ENCODE results near the gene PNMA3.

The PNMA3 gene

DNA sequence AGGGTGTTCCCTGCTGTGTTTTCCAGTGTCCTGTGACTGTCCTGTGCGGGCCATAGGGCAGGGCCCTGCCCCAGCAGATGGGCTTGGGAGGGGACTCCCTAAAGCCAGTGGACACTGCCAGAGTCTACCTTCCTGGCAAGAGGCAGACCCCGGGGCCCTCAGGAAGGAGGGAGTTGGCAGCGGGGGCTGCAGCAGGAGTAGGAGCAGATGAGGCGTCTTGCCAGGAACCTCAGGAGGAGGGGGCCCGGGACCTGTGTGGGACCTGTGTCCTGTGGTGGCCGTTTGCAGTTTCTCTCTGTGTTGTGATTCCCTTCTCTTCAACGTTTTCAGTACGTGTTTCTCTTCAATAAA lies 3.8 kb downstream of the PNMA3 start:
- no peaks in the 10 kb centered on the region for H3K36me3 ChIP-seq (ENCODE audit: control insufficient read depth in 2 of 2, insufficient read depth in 1 of 2, low read length in 2 of 2)
- no peaks in the 10 kb centered on the region for H3K4me1 ChIP-seq (ENCODE audit: control insufficient read depth, insufficient read depth, low read length)
- POLR2A ChIA-PET, result no interaction called here
- H3K9me3 ChIP-seq (ENCODE audit: control insufficient read depth, insufficient read depth, low read depth, low read length), result no peaks in the 10 kb centered on the region
- no peak overlapping the region for H3K4me3 ChIP-seq (ENCODE audit: low read depth, low read length)
- TF ChIP-seq, protein P1, sequence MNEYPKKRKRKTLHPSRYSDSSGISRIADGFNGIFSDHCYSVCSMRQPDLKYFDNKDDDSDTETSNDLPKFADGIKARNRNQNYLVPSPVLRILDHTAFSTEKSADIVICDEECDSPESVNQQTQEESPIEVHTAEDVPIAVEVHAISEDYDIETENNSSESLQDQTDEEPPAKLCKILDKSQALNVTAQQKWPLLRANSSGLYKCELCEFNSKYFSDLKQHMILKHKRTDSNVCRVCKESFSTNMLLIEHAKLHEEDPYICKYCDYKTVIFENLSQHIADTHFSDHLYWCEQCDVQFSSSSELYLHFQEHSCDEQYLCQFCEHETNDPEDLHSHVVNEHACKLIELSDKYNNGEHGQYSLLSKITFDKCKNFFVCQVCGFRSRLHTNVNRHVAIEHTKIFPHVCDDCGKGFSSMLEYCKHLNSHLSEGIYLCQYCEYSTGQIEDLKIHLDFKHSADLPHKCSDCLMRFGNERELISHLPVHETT (tag by site-specific recombination; IDR thresholded peaks at IDR 0.05), result no peak
- TF ChIP-seq ZNF404 (tag by site-specific recombination; IDR thresholded peaks at IDR 0.05), result no peak
- TF ChIP-seq, protein P2, sequence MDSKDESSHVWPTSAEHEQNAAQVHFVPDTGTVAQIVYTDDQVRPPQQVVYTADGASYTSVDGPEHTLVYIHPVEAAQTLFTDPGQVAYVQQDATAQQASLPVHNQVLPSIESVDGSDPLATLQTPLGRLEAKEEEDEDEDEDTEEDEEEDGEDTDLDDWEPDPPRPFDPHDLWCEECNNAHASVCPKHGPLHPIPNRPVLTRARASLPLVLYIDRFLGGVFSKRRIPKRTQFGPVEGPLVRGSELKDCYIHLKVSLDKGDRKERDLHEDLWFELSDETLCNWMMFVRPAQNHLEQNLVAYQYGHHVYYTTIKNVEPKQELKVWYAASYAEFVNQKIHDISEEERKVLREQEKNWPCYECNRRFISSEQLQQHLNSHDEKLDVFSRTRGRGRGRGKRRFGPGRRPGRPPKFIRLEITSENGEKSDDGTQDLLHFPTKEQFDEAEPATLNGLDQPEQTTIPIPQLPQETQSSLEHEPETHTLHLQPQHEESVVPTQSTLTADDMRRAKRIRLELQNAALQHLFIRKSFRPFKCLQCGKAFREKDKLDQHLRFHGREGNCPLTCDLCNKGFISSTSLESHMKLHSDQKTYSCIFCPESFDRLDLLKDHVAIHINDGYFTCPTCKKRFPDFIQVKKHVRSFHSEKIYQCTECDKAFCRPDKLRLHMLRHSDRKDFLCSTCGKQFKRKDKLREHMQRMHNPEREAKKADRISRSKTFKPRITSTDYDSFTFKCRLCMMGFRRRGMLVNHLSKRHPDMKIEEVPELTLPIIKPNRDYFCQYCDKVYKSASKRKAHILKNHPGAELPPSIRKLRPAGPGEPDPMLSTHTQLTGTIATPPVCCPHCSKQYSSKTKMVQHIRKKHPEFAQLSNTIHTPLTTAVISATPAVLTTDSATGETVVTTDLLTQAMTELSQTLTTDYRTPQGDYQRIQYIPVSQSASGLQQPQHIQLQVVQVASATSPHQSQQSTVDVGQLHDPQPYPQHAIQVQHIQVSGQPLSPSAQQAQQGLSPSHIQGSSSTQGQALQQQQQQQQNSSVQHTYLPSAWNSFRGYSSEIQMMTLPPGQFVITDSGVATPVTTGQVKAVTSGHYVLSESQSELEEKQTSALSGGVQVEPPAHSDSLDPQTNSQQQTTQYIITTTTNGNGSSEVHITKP (tag by site-specific recombination; IDR thresholded peaks at IDR 0.05), result no peak
- no peak for TF ChIP-seq ZNF600 (tag by site-specific recombination; IDR thresholded peaks at IDR 0.05)
- no peak for TF ChIP-seq SP2 (tag by site-specific recombination; IDR thresholded peaks at IDR 0.05)
- no peak for TF ChIP-seq ZNF221 (tag by site-specific recombination; IDR thresholded peaks at IDR 0.05; ENCODE audit: borderline replicate concordance)
- TF ChIP-seq HOXC10 (CRISPR knock-in tag; IDR thresholded peaks at IDR 0.05), result no peak
- TF ChIP-seq, protein P3, sequence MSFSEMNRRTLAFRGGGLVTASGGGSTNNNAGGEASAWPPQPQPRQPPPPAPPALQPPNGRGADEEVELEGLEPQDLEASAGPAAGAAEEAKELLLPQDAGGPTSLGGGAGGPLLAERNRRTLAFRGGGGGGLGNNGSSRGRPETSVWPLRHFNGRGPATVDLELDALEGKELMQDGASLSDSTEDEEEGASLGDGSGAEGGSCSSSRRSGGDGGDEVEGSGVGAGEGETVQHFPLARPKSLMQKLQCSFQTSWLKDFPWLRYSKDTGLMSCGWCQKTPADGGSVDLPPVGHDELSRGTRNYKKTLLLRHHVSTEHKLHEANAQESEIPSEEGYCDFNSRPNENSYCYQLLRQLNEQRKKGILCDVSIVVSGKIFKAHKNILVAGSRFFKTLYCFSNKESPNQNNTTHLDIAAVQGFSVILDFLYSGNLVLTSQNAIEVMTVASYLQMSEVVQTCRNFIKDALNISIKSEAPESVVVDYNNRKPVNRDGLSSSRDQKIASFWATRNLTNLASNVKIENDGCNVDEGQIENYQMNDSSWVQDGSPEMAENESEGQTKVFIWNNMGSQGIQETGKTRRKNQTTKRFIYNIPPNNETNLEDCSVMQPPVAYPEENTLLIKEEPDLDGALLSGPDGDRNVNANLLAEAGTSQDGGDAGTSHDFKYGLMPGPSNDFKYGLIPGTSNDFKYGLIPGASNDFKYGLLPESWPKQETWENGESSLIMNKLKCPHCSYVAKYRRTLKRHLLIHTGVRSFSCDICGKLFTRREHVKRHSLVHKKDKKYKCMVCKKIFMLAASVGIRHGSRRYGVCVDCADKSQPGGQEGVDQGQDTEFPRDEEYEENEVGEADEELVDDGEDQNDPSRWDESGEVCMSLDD (tag by site-specific recombination; IDR thresholded peaks at IDR 0.05), result no peak
- TF ChIP-seq ZBTB7A (tag by site-specific recombination; IDR thresholded peaks at IDR 0.05; ENCODE audit: low read depth), result no peak
- TF ChIP-seq SP3 (tag by site-specific recombination; IDR thresholded peaks at IDR 0.05), result no peak
- TF ChIP-seq ZNF23 (tag by site-specific recombination; IDR thresholded peaks at IDR 0.05; ENCODE audit: borderline replicate concordance), result no peak
- TF ChIP-seq, protein P4, sequence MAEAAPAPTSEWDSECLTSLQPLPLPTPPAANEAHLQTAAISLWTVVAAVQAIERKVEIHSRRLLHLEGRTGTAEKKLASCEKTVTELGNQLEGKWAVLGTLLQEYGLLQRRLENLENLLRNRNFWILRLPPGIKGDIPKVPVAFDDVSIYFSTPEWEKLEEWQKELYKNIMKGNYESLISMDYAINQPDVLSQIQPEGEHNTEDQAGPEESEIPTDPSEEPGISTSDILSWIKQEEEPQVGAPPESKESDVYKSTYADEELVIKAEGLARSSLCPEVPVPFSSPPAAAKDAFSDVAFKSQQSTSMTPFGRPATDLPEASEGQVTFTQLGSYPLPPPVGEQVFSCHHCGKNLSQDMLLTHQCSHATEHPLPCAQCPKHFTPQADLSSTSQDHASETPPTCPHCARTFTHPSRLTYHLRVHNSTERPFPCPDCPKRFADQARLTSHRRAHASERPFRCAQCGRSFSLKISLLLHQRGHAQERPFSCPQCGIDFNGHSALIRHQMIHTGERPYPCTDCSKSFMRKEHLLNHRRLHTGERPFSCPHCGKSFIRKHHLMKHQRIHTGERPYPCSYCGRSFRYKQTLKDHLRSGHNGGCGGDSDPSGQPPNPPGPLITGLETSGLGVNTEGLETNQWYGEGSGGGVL (tag by site-specific recombination; IDR thresholded peaks at IDR 0.05), result no peak
- TF ChIP-seq EGR2 (tag by site-specific recombination; IDR thresholded peaks at IDR 0.05; ENCODE audit: low read depth), result no peak
- no peak for TF ChIP-seq OSR2 (tag by site-specific recombination; IDR thresholded peaks at IDR 0.05)
- no peak for TF ChIP-seq ZNF785 (tag by site-specific recombination; IDR thresholded peaks at IDR 0.05)
- TF ChIP-seq ZNF596 (tag by site-specific recombination; IDR thresholded peaks at IDR 0.05), result no peak
- TF ChIP-seq ZNF768 (tag by site-specific recombination; IDR thresholded peaks at IDR 0.05), result no peak
- no peak overlapping the region for H3K27ac ChIP-seq (ENCODE audit: extremely low read depth, low read depth, low read length)
- CTCF ChIA-PET, result interaction anchor here (1.2 kb wide), 1 partner anchor 13 kb away, joined by 3 read pairs; no protein-coding TSS in a partner anchor

Measured in HEK293 (cell line).